Sigmoid colon (tissue), 4 donors: ENCODE results near the gene NGFR.

Source experiments
- EP300 ChIP-seq, 4 donors: sonication (generic); formaldehyde crosslinking; IDR thresholded peaks; one replicate each; pipeline ENCODE4 v1.6.1; 2017; ENCODE audit warnings: antibody characterized with exemption in 4 of 4
- POLR2AphosphoS5 ChIP-seq, 4 donors: sonication (generic); formaldehyde crosslinking; IDR thresholded peaks; one replicate each; pipeline ENCODE4 v1.6.1; 2017; ENCODE audit warnings: antibody characterized with exemption in 4 of 4
- TF ChIP-seq, protein P1 (sequence below), 4 experiments: fragments of 450-650 bp in 3 of 4; fragments of 200-600 bp in 1 of 4; IDR thresholded peaks; one replicate each; pipeline ENCODE4 v1.5.1; 2016 to 2019; ENCODE audit warnings: antibody characterized with exemption in 4 of 4, mild to moderate bottlenecking in 3 of 4, moderate library complexity in 2 of 4

DNA sequence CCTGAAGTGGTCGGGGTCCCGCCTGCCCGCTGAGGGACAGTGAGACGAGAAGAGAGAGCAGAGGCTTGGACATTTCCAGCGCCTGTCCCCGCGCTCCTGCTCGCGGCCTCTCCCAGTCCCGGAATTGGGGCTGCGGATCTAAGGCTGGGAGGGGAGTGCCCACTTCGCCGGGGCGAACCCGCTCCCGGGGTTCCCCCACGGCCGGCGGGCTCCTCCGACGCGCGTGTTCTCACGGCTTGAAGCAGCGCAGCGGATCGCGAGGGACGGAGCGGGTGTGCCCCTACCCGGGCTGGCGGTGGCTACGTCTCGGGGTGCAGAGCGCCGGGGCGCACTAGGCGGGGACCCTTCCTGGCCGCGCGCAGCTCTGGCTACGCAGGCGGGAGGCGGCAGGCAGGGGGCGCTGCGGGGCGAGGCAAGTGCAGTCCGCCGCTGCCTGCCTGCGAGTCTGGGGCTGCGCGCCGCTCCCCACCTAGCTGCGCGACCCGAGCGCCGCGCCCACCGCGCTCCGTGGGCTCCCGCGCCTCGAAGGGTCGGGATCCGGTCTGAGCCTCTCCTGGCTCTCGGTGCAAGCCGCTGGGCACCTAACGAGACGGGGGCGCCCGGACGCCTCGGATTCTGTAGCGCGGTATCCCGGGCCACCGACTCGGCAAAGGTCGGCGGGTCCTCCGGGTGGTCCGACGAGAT lies 1.2 kb downstream of the NGFR start:
- no peak for TF ChIP-seq EP300 (IDR thresholded peaks at IDR 0.05)
- no peak for TF ChIP-seq POLR2AphosphoS5 (IDR thresholded peaks at IDR 0.05)
- TF ChIP-seq, protein P1, sequence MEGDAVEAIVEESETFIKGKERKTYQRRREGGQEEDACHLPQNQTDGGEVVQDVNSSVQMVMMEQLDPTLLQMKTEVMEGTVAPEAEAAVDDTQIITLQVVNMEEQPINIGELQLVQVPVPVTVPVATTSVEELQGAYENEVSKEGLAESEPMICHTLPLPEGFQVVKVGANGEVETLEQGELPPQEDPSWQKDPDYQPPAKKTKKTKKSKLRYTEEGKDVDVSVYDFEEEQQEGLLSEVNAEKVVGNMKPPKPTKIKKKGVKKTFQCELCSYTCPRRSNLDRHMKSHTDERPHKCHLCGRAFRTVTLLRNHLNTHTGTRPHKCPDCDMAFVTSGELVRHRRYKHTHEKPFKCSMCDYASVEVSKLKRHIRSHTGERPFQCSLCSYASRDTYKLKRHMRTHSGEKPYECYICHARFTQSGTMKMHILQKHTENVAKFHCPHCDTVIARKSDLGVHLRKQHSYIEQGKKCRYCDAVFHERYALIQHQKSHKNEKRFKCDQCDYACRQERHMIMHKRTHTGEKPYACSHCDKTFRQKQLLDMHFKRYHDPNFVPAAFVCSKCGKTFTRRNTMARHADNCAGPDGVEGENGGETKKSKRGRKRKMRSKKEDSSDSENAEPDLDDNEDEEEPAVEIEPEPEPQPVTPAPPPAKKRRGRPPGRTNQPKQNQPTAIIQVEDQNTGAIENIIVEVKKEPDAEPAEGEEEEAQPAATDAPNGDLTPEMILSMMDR (IDR thresholded peaks at IDR 0.05): peak; percentile 62 to 95 (median 72)
